HepG2 (cell line): ENCODE results near the gene RAB43.

ENCODE experiments used
- ARNT ChIP-seq: fragments of 450-650 bp; IDR thresholded peaks from 2 replicates; pipeline ENCODE4 v1.6.1; 2017
- EZH2 ChIP-seq: conservative IDR thresholded peaks from 2 replicates; pipeline ENCODE4 v1.6.1; 2012; ENCODE audit warnings: mild to moderate bottlenecking, low read depth, low read length, moderate library complexity
- MZF1 ChIP-seq: sonication (generic); formaldehyde crosslinking; IDR thresholded peaks from 2 replicates; pipeline ENCODE4 v1.8.1; 2023; ENCODE audit warnings: mild to moderate bottlenecking, missing genetic modification reagents, borderline replicate concordance
- POLR2A ChIP-seq, 2 experiments: IDR thresholded peaks; 2 replicates each; pipeline ENCODE4 v1.6.1; 2011; ENCODE audit warnings: low read depth in 2 of 2, low read length in 2 of 2, mild to moderate bottlenecking in 1 of 2, moderate library complexity in 1 of 2; ENCODE audit not compliant: insufficient read depth in 1 of 2
- ZGPAT ChIP-seq: IDR thresholded peaks from 2 replicates; pipeline ENCODE4 v1.6.1; 2016; ENCODE audit warnings: mild to moderate bottlenecking
- ZNF234 ChIP-seq: sonication (generic); formaldehyde crosslinking; conservative IDR thresholded peaks from 2 replicates; pipeline ENCODE4 v1.5.1; 2020; ENCODE audit warnings: mild to moderate bottlenecking, missing genetic modification reagents
- ZNF546 ChIP-seq: sonication (generic); formaldehyde crosslinking; conservative IDR thresholded peaks from 2 replicates; pipeline ENCODE4 v1.8.1; 2023; ENCODE audit warnings: mild to moderate bottlenecking, missing genetic modification reagents
- TF ChIP-seq, protein P1 (sequence below): sonication (generic); formaldehyde crosslinking; IDR thresholded peaks from 2 replicates; pipeline ENCODE4 v1.5.0; 2020; ENCODE audit warnings: mild to moderate bottlenecking, missing genetic modification reagents, moderate library complexity

GRCh38 chr3:129101370-129102138 is 20.1 kb downstream of the RAB43 start:
- TF ChIP-seq ARNT, result no peak
- no peak for TF ChIP-seq MZF1 (CRISPR knock-in tag)
- TF ChIP-seq ZNF234, result no peak
- TF ChIP-seq EZH2, result no peak
- no peak for TF ChIP-seq ZNF546 (CRISPR knock-in tag)
- TF ChIP-seq POLR2A (IDR thresholded peaks at IDR 0.05; ENCODE audit: insufficient read depth in 1 of 2, low read depth in 2 of 2, low read length in 2 of 2), result no peak
- TF ChIP-seq, protein P1, sequence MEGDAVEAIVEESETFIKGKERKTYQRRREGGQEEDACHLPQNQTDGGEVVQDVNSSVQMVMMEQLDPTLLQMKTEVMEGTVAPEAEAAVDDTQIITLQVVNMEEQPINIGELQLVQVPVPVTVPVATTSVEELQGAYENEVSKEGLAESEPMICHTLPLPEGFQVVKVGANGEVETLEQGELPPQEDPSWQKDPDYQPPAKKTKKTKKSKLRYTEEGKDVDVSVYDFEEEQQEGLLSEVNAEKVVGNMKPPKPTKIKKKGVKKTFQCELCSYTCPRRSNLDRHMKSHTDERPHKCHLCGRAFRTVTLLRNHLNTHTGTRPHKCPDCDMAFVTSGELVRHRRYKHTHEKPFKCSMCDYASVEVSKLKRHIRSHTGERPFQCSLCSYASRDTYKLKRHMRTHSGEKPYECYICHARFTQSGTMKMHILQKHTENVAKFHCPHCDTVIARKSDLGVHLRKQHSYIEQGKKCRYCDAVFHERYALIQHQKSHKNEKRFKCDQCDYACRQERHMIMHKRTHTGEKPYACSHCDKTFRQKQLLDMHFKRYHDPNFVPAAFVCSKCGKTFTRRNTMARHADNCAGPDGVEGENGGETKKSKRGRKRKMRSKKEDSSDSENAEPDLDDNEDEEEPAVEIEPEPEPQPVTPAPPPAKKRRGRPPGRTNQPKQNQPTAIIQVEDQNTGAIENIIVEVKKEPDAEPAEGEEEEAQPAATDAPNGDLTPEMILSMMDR (CRISPR knock-in tag), result no peak
- no peak for TF ChIP-seq ZGPAT
